GM12864 (cell line): ENCODE results near the gene SCGB2B2.

Experiments
- DNase-seq: peaks from one replicate; pipeline ENCODE4 v3.0.0-alpha.2; 2011; ENCODE audit warnings: low read depth
- H3K4me3 ChIP-seq: 2 replicates; pipeline ENCODE4 v1.5.1; 2011; ENCODE audit warnings: mild to moderate bottlenecking, low read depth, low read length, control low read depth
- TF ChIP-seq, protein P1 (sequence below): IDR thresholded peaks from 2 replicates; pipeline ENCODE4 v1.5.1; 2011; ENCODE audit warnings: low read depth, mild to moderate bottlenecking, moderate library complexity, low read length, control low read depth, inconsistent platforms; ENCODE audit errors: missing control alignments

Gene SCGB2B2

DNA sequence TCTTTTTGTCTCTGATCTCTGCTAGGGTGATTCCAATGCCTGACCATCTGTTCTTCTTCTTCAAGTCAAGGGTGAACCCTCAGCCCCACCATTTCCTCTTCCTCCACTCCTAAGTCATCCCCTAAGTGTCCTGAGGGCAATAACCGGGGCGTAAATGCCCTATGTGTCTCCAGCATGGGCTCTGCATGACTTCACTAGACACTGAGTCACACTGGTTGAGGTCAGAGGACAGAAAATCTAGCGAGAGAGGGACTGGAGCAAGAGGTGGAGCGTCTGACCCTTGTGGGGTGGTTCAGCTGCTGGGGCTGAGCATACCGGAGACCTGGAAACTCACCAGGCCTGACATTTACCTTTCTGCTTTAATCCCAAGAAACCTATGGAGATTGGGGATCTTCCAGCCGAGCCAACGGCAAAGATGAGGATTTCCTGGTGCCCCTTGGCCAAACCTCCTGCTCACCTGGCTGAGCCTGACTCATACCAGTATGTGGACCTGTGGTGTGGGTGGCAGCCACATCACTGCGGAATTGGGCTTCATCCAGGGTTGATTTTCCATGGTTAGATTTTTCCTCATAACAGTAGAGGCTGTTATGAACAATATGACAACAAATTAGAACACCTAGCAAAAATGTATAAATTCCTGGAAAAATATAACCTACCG is 26.9 kb downstream of the SCGB2B2 start:
- TF ChIP-seq, protein P1, sequence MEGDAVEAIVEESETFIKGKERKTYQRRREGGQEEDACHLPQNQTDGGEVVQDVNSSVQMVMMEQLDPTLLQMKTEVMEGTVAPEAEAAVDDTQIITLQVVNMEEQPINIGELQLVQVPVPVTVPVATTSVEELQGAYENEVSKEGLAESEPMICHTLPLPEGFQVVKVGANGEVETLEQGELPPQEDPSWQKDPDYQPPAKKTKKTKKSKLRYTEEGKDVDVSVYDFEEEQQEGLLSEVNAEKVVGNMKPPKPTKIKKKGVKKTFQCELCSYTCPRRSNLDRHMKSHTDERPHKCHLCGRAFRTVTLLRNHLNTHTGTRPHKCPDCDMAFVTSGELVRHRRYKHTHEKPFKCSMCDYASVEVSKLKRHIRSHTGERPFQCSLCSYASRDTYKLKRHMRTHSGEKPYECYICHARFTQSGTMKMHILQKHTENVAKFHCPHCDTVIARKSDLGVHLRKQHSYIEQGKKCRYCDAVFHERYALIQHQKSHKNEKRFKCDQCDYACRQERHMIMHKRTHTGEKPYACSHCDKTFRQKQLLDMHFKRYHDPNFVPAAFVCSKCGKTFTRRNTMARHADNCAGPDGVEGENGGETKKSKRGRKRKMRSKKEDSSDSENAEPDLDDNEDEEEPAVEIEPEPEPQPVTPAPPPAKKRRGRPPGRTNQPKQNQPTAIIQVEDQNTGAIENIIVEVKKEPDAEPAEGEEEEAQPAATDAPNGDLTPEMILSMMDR = no peak
- no peak for DNase-seq
- no peak overlapping the region for H3K4me3 ChIP-seq

GRCh38 chr19:34645551-34645950 is 31.4 kb downstream of the SCGB2B2 start:
- no peak overlapping the region for H3K4me3 ChIP-seq
- no peak for DNase-seq
- TF ChIP-seq, protein P1 = no peak

DNA sequence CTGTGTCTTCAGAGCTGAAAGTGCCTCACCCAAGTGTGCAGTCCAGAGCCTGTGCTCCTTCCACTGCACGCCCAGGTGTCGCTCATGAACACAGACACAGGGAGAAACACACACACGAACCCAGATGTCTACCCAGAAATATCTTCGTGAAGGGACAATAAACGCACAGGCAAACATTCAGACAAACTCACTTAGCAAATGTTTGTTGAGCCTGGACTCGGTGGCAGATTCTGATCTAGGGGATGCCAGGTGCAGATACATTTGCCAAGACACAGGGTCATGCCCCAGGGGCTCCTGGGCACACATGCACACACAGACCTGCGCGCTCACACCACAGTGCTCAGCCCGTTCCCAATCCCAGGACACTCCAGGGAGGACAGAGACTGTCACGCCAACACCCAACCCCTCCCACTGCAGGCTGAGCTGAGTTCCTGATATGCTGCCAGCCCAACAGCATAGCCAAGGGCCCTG is 31.9 kb downstream of the SCGB2B2 start:
- TF ChIP-seq, protein P1 = no peak
- DNase-seq = no peak

GRCh38 chr19:34642241-34642640 is 34.7 kb downstream of the SCGB2B2 start:
- H3K4me3 ChIP-seq = no peak overlapping the region
- no peak for DNase-seq
- TF ChIP-seq, protein P1 = no peak

More for the DNA sequence above, 31.9 kb downstream of the SCGB2B2 start:
- H3K4me3 ChIP-seq = no peak overlapping the region

DNA sequence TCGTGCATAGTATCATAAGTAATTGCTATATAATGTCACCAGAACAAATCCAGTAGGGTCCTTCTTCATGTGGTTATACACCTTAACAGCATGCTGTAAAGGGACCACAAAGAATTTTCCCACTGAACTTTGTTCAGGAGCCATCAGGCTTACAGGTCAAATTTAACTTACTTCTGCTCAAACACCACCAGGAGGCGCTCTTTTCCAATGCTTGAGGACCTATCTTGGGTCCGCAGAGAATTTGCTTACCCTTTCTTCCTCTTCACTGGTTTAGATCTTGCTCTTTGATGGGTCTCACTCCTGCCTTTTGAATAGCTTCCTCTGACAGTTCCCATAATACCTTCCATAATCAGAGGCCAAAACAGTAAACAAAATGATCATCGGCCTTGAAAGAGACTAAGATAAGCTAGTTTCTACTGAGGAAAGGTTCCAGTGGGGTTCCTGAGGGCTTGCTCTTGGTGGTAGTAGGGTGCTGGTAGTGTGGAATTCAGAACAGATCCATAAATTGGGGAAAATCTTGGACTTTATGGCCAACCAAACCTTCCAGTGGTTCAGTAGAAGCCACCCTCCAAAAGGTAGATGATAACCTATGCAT is 37.4 kb downstream of the SCGB2B2 start:
- DNase-seq = peak; percentile 26
- TF ChIP-seq, protein P1 = peak; percentile 79
- H3K4me3 ChIP-seq = no peak overlapping the region

GRCh38 chr19:34633802-34634201 is 43.2 kb downstream of the SCGB2B2 start:
- TF ChIP-seq, protein P1 = no peak
- no peak for DNase-seq

More at GRCh38 chr19:34633802-34634201, 43.2 kb downstream of the SCGB2B2 start:
- H3K4me3 ChIP-seq = no peak overlapping the region
